ENCODE measurements around the gene RALGPS1.

Gene RALGPS1

GRCh38 chr9:126992427-126992826 is 77.8 kb downstream of the RALGPS1 start:
- ATAC-seq (ENCODE audit: low read depth) (no peak), DNase-seq (ENCODE audit: low spot score) (no peak)
- no peaks in the 10 kb centered on the region for H3K36me3 ChIP-seq (ENCODE audit: low read depth)
- H3K27ac ChIP-seq (ENCODE audit: poor library complexity, severe bottlenecking) = no peak overlapping the region
- TF ChIP-seq, protein P1, sequence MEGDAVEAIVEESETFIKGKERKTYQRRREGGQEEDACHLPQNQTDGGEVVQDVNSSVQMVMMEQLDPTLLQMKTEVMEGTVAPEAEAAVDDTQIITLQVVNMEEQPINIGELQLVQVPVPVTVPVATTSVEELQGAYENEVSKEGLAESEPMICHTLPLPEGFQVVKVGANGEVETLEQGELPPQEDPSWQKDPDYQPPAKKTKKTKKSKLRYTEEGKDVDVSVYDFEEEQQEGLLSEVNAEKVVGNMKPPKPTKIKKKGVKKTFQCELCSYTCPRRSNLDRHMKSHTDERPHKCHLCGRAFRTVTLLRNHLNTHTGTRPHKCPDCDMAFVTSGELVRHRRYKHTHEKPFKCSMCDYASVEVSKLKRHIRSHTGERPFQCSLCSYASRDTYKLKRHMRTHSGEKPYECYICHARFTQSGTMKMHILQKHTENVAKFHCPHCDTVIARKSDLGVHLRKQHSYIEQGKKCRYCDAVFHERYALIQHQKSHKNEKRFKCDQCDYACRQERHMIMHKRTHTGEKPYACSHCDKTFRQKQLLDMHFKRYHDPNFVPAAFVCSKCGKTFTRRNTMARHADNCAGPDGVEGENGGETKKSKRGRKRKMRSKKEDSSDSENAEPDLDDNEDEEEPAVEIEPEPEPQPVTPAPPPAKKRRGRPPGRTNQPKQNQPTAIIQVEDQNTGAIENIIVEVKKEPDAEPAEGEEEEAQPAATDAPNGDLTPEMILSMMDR (IDR thresholded peaks at IDR 0.05; ENCODE audit: poor library complexity, severe bottlenecking) = no peak
- H3K9me3 ChIP-seq (ENCODE audit: severe bottlenecking) = no peaks in the 10 kb centered on the region
- H3K27me3 ChIP-seq (ENCODE audit: insufficient read depth, poor library complexity, severe bottlenecking) = no peaks in the 10 kb centered on the region
- H3K4me3 ChIP-seq (ENCODE audit: severe bottlenecking) = no peak overlapping the region
- no peaks in the 10 kb centered on the region for H3K4me1 ChIP-seq (ENCODE audit: insufficient read depth, poor library complexity, severe bottlenecking)

GRCh38 chr9:126999315-127000068 is 84.9 kb downstream of the RALGPS1 start:
- DNase-seq (ENCODE audit: low spot score) (no peak), ATAC-seq (ENCODE audit: low read depth) (no peak)
- H3K27ac ChIP-seq (ENCODE audit: poor library complexity, severe bottlenecking) = no peak overlapping the region
- H3K4me3 ChIP-seq (ENCODE audit: severe bottlenecking) = no peak overlapping the region
- H3K36me3 ChIP-seq (ENCODE audit: low read depth) = no peaks in the 10 kb centered on the region
- H3K27me3 ChIP-seq (ENCODE audit: insufficient read depth, poor library complexity, severe bottlenecking) = no peaks in the 10 kb centered on the region
- TF ChIP-seq, protein P1 (IDR thresholded peaks at IDR 0.05; ENCODE audit: poor library complexity, severe bottlenecking) = no peak
- H3K9me3 ChIP-seq (ENCODE audit: severe bottlenecking) = no peaks in the 10 kb centered on the region
- H3K4me1 ChIP-seq (ENCODE audit: insufficient read depth, poor library complexity, severe bottlenecking) = no peaks in the 10 kb centered on the region

DNA sequence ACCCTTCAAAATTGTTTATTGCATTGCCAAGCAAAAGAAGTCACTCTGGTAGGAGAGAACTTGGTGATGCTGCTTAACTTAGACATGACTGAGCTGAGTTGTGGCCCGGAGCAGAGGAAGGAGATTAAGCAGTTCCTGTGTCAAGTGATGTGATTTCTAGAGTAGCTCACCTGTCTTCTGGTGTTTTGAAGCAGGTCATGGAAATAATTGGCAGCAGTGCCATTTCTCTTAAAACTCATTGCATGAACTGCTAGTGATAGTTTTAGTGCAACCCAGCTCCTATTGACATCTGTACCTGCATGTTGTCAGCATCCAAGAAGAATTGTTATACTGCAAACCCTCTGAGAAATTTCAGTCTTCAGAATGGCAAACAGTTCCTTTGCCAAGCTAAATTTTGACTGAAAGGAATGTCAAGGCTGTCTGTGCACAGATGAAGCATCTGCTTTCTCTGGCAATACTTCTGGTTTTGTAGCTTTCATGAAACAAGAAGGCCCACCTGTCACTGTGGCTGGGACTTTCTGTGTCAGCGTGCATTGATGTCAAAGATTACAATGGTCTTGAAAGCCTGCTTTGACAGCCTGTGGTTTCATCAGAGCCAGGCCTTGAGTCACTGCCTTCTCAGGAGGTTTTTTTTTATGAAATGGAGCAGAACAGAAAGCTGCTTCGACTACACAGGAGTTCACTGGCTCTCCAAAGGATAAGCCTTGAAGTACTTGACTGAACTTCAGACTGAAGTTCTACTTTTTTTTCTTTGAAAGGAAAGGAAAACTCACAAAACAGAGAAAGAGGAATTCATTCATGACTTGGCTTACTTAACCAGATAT is 90.6 kb downstream of the RALGPS1 start:
- Histone ChIP-seq H3K27ac (ENCODE audit: poor library complexity, severe bottlenecking) (no peak overlapping the region), H3K27me3 (ENCODE audit: insufficient read depth, poor library complexity, severe bottlenecking) (no peaks in the 10 kb centered on the region), H3K4me3 (ENCODE audit: severe bottlenecking) (no peak overlapping the region), H3K9me3 (ENCODE audit: severe bottlenecking) (no peaks in the 10 kb centered on the region), H3K4me1 (ENCODE audit: insufficient read depth, poor library complexity, severe bottlenecking) (no peaks in the 10 kb centered on the region), H3K36me3 (ENCODE audit: low read depth) (no peaks in the 10 kb centered on the region)
- ATAC-seq (ENCODE audit: low read depth) = no peak; the same call in 2 of the 3 replicates
- TF ChIP-seq, protein P1 (IDR thresholded peaks at IDR 0.05; ENCODE audit: poor library complexity, severe bottlenecking) = no peak
- no peak for DNase-seq (ENCODE audit: low spot score)

DNA sequence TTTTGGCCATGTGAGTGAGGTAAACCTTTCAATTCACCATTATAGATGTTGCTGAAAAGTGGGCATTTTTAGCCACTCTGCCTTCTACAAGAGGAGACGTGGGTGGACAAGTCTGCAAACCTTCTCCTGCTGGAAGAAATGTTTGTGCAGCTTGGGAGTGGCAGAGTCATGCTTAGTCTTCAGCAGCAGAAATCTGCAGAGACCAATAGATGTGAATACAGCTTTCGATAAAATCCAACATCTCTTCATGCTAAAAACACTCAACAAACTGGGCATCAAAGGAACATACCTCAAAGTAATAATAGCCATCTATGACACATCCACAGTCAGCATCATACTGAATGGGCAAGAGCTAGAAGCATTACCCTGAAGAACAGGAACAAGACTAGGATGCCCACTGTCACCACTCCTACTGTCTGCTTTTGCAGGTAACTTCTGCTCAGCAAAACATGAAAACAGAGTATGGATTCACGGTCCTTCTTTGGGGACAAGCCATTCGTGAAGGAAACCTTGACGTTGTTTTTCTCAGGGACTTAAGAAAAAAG is 91.3 kb downstream of the RALGPS1 start:
- no peaks in the 10 kb centered on the region for H3K27me3 ChIP-seq (ENCODE audit: insufficient read depth, poor library complexity, severe bottlenecking)
- TF ChIP-seq, protein P1 (IDR thresholded peaks at IDR 0.05; ENCODE audit: poor library complexity, severe bottlenecking) = no peak

More for the DNA sequence above, 91.3 kb downstream of the RALGPS1 start:
- no peaks in the 10 kb centered on the region for H3K36me3 ChIP-seq (ENCODE audit: low read depth)
- no peaks in the 10 kb centered on the region for H3K9me3 ChIP-seq (ENCODE audit: severe bottlenecking)
- H3K27ac ChIP-seq (ENCODE audit: poor library complexity, severe bottlenecking) = no peak overlapping the region
- DNase-seq (ENCODE audit: low spot score) (no peak), ATAC-seq (ENCODE audit: low read depth) (no peak)
- no peaks in the 10 kb centered on the region for H3K4me1 ChIP-seq (ENCODE audit: insufficient read depth, poor library complexity, severe bottlenecking)
- H3K4me3 ChIP-seq (ENCODE audit: severe bottlenecking) = no peak overlapping the region
